ENCODE results near the gene NOSTRIN.

The NOSTRIN gene

DNA sequence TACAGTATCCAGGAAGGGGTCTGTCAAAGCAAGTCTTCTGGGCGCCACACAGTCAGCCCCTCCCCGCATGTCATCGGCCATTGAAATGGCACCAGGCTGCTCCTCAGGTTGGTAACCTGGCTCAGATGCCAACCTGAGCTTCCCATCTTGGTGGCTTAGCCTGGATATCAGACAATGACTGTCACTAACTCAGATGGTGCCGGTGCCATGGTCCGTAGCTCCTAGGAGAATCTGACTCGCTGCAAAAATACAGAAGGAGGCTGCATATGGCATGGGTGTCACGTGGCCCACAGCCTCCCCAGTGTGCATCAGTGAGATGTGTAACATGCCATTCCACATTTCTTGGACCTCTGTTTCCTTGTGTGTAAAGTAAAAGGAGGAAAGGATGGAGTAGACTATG lies 3.2 kb downstream of the NOSTRIN start:
- TF ChIP-seq, protein P1, sequence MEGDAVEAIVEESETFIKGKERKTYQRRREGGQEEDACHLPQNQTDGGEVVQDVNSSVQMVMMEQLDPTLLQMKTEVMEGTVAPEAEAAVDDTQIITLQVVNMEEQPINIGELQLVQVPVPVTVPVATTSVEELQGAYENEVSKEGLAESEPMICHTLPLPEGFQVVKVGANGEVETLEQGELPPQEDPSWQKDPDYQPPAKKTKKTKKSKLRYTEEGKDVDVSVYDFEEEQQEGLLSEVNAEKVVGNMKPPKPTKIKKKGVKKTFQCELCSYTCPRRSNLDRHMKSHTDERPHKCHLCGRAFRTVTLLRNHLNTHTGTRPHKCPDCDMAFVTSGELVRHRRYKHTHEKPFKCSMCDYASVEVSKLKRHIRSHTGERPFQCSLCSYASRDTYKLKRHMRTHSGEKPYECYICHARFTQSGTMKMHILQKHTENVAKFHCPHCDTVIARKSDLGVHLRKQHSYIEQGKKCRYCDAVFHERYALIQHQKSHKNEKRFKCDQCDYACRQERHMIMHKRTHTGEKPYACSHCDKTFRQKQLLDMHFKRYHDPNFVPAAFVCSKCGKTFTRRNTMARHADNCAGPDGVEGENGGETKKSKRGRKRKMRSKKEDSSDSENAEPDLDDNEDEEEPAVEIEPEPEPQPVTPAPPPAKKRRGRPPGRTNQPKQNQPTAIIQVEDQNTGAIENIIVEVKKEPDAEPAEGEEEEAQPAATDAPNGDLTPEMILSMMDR (IDR thresholded peaks at IDR 0.05; ENCODE audit: low read depth, low read length): no peak
- Histone ChIP-seq H3K4me3 (ENCODE audit: low read depth, low read length) (no peak overlapping the region), H3K27me3 (ENCODE audit: insufficient read depth, low read depth, severe bottlenecking) (no peaks in the 10 kb centered on the region), H3K27ac (no peak overlapping the region), H3K36me3 (no peaks in the 10 kb centered on the region), H3K9me3 (ENCODE audit: severe bottlenecking) (no peaks in the 10 kb centered on the region)
- no peak for DNase-seq

DNA sequence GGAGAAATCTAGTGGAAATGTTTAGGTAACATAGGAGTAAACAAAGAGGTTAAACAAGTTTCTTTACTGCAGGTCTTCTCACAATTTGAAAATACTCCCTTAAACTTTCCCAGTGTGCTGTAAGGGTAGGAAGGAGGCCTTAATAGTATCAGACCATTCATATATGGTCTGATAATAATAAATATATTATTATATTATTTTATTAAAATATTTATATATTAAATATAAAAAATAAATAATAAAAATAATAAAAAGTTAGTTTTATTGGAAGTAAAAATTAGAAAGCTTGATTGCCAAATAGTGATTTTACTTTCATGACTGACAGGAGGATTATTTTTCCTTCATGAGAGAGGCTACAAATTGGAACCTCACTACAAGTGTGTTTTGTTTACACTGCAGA lies 7.1 kb downstream of the NOSTRIN start:
- H3K9me3 ChIP-seq (ENCODE audit: severe bottlenecking): no peaks in the 10 kb centered on the region
- H3K27me3 ChIP-seq (ENCODE audit: insufficient read depth, low read depth, severe bottlenecking): no peaks in the 10 kb centered on the region
- TF ChIP-seq, protein P1 (IDR thresholded peaks at IDR 0.05; ENCODE audit: low read depth, low read length): no peak
- no peak overlapping the region for H3K27ac ChIP-seq
- no peak for DNase-seq
- H3K4me3 ChIP-seq (ENCODE audit: low read depth, low read length): no peak overlapping the region
- no peaks in the 10 kb centered on the region for H3K36me3 ChIP-seq

DNA sequence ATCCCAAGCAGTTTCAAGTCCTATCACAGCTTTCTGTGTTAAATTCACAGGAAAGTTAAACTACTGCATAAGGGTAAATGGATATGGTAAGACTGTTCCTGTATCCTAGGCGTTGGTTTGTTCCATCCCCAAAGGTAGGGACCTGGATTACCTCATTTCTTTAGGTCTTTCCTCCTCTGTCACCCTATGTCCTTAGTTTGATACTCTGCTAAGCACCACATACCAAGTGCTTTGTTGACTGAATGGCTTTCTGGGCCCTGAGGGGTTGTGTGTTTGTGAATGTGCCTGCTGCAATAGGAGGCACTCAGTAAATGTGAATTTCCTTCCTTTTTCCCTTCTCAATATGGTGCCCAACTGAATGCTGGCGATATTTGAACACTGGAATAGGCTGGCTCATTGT lies 7.8 kb downstream of the NOSTRIN start:
- Histone ChIP-seq H3K4me3 (ENCODE audit: low read depth, low read length) (no peak overlapping the region), H3K36me3 (no peaks in the 10 kb centered on the region), H3K27ac (no peak overlapping the region), H3K9me3 (ENCODE audit: severe bottlenecking) (no peaks in the 10 kb centered on the region), H3K27me3 (ENCODE audit: insufficient read depth, low read depth, severe bottlenecking) (no peaks in the 10 kb centered on the region)
- TF ChIP-seq, protein P1 (IDR thresholded peaks at IDR 0.05; ENCODE audit: low read depth, low read length): no peak
- DNase-seq: no peak

DNA sequence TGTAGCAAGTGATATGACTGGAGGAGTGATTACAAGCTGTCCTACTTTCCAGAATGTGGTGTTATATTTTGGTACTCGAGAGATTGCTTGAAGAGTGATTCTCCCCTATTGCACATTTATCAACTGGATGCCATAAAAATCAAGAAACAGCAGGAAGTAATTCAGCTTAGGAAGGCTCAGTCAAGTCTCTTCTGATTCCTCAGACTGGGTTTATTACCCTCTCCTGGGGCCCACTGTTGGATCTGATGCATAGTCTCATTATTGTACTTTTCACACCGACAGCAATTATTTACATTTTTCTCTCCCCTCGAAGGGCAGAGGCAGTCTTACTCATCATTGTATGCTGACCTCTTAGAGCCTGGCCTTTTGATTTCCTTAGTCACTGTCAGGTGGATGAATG lies 9.3 kb downstream of the NOSTRIN start:
- DNase-seq: no peak
- Histone ChIP-seq H3K9me3 (ENCODE audit: severe bottlenecking) (no peaks in the 10 kb centered on the region), H3K27me3 (ENCODE audit: insufficient read depth, low read depth, severe bottlenecking) (no peaks in the 10 kb centered on the region), H3K27ac (no peak overlapping the region), H3K4me3 (ENCODE audit: low read depth, low read length) (no peak overlapping the region), H3K36me3 (no peaks in the 10 kb centered on the region)
- TF ChIP-seq, protein P1 (IDR thresholded peaks at IDR 0.05; ENCODE audit: low read depth, low read length): no peak

DNA sequence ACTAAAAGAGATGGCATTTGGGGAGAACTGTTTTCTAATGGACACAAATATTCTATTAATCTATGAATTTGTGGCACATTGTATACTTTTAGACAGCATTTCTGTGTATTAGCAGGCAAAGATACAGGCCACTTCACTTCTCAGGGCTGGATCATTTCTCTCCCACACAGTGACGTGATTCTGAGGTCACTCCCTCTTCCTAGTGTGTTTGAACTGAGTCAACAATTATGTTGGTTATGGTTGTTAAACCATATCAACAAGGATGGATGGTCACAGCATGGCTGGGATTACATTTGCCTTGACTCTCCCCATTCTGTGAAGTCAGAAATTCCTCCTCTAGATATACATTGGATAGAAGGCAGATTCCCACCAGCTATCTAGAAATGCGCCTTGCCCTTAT lies 11.6 kb downstream of the NOSTRIN start:
- TF ChIP-seq, protein P1 (IDR thresholded peaks at IDR 0.05; ENCODE audit: low read depth, low read length): no peak
- H3K27me3 ChIP-seq (ENCODE audit: insufficient read depth, low read depth, severe bottlenecking): no peaks in the 10 kb centered on the region
- DNase-seq: no peak
- H3K4me3 ChIP-seq (ENCODE audit: low read depth, low read length): no peak overlapping the region
- no peak overlapping the region for H3K27ac ChIP-seq
- H3K36me3 ChIP-seq: no peaks in the 10 kb centered on the region
- H3K9me3 ChIP-seq (ENCODE audit: severe bottlenecking): no peaks in the 10 kb centered on the region
